ENCODE measurements around the gene KAZN.

Gene KAZN

GRCh38 chr1:15073799-15074308, 475.4 kb downstream of the KAZN start:
- no peak for DNase-seq

DNA sequence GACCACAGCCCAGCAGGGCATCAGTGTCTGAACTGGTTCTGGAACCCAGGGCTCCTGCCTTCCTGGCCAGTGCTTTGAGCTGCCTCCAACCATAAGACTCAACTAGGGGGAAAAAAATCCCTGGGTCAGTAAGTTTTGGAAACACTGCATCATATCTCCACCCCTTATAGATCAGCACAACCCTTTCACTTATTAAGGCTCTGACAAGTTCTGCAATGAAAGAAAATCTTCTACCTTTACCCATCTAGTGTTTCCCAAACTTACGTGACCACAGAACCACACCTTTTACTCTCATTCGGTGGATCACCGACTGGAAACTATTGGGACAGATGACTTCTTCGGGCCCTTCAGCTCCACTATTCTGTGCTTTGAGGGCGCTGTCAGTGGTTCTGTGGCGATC, 476.7 kb downstream of the KAZN start:
- no peak for DNase-seq

GRCh38 chr1:15075817-15076216, 477.3 kb downstream of the KAZN start:
- no peak for DNase-seq

DNA sequence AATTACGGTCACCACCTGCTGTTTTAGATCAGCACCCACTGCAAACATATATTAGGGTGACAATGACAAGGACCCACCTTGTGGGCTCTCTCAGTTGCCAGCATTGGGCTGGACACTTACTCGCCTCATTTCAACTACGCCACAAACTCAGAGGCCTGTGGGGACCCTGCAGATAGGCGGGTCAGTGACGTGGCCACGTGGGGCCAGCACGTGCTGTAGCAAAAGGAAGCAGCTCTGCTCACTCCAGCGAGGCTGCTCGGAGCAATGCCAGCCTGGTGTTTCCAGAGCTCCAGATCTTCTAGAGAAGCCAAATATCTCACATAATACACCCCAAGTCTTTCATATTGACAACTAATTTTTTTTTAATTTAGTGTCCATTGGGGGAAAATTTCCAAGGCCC, 478.3 kb downstream of the KAZN start:
- DNase-seq, result no peak

DNA sequence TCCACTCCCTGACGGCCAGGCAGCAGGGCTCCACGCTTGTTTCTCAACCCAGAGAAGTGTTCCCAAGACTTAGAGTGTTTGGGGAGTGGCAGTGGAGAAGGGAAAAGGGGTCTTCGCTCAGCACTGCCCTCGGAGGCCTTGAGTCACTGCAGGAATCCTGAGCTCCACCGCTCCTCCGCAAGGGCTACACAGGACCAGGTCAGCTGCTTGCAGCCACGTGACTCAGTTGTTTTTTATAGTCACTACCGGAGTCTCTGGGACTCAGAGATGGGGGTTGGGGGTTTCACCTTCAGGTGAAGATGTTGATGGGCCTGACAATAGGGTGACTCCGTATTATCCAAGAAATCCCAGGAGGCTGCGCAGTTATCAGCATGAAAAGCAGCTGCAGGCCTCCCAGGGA, 478.9 kb downstream of the KAZN start:
- DNase-seq, result no peak

DNA sequence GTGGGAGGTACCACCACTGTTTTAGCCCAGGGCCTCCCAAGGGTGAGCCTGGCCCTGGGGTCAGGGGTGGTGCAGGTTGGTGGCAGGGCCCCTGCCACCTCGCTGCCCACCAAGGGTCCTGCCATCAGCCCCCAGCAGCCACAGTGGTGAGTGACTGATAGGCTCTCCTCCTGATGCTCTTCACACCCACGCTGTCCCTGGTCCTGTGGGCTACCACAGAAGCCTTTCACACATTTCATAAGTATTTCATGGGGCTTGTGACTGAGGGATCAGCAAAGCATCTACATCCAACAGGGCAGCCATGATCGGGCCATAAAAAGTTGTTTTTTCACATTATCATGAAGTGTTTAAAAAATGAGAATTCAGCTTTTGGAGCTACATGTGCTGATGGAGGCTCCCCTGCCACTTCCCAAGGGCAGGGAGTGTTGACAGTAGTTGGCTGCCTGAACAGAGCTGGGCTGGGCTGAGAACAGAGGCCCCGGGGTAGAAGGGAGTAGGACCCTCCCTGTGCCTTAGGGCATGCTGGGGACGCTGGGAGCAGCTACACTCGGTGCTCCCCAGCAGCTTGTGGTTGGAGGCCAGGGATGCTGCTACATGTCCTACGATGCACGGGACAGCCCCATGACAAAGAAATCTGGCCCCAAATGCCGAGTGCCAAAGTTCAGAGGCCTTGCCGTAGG, 482.0 kb downstream of the KAZN start:
- no peak for DNase-seq

GRCh38 chr1:15081102-15081501, 482.6 kb downstream of the KAZN start:
- DNase-seq, result no peak

DNA sequence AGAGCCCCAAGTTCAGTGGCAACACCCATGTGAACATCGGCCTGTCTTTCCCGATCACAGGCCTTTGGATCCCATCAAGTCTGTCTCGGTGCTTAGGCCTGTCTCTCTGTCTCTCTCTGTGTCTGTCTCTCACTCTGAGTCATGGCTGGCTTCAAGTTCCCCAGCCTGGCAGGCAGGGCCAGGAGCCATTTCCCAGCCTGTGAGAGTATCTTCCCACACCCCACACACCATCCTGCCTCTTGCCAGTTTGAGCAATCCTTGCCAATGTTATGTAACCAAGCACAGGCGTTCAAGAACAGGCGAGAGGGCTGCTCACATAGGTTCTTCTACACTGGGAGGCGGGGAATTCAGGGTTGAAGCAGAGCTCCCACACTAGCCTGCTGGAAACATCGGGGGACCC, 485.1 kb downstream of the KAZN start:
- no peak for DNase-seq

DNA sequence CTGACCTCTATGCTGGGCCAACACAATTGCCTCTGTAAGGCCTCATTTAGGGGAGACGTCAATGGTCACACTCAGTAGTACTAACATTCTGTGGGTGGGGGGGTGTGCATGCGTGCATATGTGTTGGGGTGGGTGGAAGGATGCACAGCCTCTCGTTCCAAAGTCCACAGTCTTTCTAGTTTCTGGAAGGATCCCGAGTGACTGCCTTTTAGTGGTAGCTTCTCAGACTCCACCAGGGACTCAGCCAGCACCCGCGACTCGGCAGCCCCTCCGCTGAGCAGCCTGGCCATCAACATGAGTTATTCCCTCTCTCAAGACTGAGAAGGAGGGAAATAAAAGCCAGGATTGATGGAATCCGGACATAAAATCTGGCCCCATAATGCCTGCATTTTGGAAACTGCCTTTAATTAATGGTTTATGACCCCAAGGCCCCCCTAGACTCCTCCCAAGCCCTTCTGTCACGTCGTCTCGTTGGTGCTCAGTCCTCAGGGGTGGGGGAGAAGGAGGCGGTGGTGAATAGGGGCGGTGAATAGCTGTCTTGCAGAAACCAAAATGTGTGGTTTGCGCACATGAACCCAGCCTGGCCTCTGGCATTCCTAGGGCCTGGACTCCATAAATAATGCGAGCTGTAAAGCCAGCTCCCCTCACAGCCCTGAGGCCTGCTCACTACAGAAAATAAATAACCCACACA, 489.9 kb downstream of the KAZN start:
- no peak for DNase-seq

- DNase-seq, result peak in 1 of 2 donors; percentile 25
Measured at GRCh38 chr1:15089258-15089992, 490.9 kb downstream of the KAZN start.

DNA sequence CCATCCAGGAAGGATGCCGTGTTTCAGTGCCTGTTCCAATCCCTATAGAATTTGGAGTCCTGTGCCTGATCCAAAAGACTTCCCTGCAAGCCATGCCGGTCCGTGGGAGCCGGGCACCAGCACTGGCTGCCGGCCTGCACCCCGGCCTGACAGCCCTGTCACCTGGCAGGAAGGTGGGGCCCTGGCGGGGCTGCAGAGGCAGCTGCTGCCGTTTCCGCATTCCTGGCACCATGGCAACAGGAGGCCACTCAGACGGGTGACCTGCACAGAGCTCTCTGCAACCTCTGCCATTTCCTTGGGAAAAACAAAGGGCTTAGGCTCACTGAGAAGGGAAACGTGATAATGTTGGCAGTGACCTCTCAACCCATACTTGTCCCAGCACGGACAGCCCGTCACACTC, 491.9 kb downstream of the KAZN start:
- DNase-seq, result no peak

DNA sequence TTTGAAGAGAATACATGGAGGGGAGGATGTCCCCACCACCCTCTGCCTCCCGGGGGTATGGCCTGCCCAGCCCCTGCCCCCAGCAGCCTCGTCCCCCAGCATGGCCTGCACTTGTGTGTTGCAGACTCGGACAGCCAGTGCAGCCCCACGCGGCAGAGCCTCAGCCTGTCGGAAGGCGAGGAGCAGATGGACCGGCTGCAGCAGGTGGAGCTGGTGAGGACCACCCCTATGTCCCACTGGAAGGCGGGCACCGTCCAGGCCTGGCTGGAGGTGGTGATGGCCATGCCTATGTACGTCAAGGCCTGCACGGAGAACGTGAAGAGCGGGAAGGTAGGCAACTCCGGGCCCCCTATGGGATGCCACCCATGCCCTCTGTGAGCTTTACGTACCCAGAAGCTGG, 495.6 kb downstream of the KAZN start:
- no peak for DNase-seq

DNA sequence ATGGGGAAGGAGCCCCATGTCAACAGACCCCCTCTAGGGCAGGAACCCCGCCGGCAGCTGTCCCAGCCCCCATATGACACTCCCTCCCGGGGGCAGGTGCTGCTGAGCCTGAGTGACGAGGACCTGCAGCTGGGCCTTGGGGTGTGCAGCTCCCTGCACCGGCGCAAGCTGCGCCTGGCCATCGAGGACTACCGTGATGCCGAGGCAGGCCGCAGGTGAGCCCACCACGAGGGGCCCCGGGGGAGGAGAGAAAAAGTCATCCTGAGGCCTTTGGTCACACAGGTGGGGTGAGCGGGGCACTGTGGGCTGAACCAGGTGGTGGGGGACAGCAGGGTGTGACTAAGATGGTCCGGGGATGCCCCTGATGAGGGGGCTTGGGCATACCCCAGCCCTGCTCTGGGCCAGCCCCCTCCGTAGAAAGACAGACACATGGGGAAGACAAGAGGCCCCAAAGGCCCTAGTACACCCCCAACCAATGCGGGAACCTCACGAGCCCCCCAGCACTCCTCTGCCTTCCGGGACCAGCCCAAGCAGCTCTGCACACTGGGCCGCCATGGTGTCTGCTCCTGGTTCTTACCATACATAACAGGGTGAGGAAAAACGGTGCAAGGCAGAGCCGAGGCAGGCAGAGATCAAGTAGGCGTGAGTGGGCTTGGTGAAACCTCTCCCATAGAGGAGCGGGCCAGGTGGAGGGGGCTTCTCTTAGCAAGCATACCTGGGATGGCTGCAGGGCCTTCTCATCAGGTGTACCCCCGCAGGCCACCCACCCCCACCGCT, 496.4 kb downstream of the KAZN start:
- no peak for DNase-seq

DNA sequence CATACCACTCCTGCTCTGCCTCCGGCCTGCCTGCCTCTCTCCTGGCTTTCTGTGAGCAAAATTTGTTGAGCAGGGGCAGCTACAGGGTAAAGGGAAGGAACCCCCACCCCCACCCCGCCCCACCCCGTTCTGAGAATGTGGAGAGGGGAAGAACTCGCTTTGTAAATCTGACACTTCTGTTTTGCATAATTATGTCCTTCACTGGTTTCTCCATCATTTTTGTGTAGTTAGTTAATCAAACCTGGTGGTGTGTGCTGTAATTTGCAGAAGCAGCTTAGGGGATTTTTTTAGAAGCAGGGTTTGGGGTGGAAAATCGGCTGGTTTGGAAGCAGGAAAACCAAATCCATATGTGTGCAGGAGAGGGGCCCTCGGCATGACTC, 497.0 kb downstream of the KAZN start:
- no peak for DNase-seq

- no peak for DNase-seq
Measured at GRCh38 chr1:15096293-15096692, 497.8 kb downstream of the KAZN start.

- DNase-seq, result no peak
Measured at GRCh38 chr1:15098176-15099125, 500.0 kb downstream of the KAZN start.

DNA sequence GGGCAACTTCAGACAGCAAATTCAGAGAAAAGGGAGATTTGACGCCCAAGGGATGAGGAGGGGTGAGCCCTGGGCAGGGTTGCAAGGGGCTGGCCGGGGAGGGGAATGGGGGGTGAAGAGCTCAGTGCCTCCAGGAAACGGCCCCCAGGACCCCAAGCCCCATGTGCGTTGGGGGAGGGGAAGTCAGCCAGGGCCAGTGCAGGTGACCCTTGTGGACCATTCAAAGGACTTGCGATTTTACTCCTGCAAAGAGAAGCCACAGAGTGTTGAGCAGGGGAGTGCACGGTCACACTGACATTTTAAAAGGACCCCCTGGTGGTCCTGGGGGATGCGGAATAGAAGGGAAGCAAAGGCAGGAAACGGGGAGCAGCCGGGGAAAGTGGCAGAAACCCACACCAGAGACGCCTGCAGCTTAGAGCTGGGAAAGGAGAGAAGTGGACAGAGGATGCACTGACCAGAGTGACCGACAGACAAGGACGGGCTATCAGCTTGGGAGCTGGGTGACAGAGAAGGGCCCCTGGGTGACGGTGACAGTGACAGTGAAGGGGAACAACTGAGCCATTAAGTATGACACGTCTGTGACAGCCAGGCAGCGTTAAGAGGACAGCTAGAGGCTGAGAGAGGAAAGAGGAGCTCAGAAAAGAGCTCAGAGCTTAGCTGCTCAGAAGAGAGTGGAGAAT, 501.1 kb downstream of the KAZN start:
- no peak for DNase-seq

GRCh38 chr1:15100121-15100879, 501.8 kb downstream of the KAZN start:
- peak; percentile 41 to 44 for DNase-seq

DNA sequence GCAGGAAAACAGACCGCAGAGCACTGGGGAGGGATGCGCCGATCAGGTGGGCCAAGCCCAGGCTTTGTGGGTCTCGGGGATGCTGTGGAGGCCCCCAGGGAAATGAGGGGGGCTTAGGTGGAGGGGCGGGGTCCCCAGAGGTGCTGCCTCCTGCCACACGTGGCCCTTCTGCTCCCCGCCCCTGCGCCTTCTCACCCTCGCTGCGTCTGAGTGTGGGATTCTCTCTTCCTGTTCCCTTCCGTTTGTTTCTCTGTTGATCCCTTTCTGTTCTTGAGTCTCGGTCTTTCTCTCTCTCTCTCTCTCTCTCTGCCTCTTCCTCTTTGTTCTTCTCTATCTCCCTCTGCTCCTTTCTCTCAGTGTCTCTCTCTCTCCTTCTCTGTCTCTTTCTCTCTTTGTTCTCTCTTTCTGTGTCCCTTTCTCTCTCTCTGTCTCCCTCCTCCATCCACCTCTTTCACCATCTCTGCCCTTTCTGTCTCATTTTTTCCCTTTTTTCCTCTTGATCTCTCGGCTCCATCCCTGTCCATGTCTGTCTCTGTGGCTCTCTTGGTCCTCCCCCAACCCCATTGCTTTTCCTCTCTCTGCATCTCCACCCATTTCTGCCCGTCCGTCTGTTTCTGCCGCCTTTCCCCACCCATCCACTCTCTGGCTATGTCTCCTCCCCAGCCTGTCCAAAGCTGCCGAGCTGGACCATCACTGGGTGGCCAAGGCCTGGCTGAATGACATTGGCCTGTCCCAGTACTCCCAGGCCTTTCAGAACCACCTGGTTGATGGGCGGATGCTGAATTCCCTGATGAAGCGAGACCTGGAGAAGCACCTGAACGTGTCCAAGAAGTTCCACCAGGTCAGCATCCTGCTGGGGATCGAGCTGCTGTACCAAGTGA, 502.6 kb downstream of the KAZN start:
- DNase-seq, result no peak

GRCh38 chr1:15101801-15102200, 503.3 kb downstream of the KAZN start:
- no peak for DNase-seq

Data from CD4-positive, alpha-beta T cell treated with Interleukin-4 for 1 hour (primary cell).